HCT116 (cell line): ENCODE results near the gene BRD3OS.

Source experiments
- CEBPB ChIP-seq: IDR thresholded peaks from 2 replicates; pipeline ENCODE4 v1.6.1; 2012; ENCODE audit warnings: low read depth
- CTCF ChIP-seq, 3 experiments: fragments of 200-600 bp in 1 of 3; sonication (generic) in 1 of 3; IDR thresholded peaks in 2 of 3; conservative IDR thresholded peaks in 1 of 3; 2 replicates each; pipeline ENCODE4 v1.5.1; 2012 to 2017; ENCODE audit warnings: low read depth in 2 of 3, low read length in 2 of 3, antibody characterized with exemption in 1 of 3, borderline replicate concordance in 1 of 3, control low read depth in 1 of 3, mild to moderate bottlenecking in 1 of 3, mixed read lengths in 1 of 3, mixed run types in 1 of 3, moderate library complexity in 1 of 3; ENCODE audit not compliant: insufficient read depth in 1 of 3
- EZH2 ChIP-seq: fragments of 200-600 bp; sonication (generic); IDR thresholded peaks from 2 replicates; pipeline ENCODE4 v1.6.1; 2017; ENCODE audit warnings: antibody characterized with exemption, mixed run types
- POLR2A ChIP-seq: IDR thresholded peaks from 2 replicates; pipeline ENCODE4 v1.7.0; 2011; ENCODE audit warnings: borderline replicate concordance; ENCODE audit not compliant: insufficient read depth, insufficient read length; ENCODE audit errors: extremely low read depth
- POLR2AphosphoS5 ChIP-seq: IDR thresholded peaks from 2 replicates; pipeline ENCODE4 v1.6.1; 2011; ENCODE audit warnings: mild to moderate bottlenecking, low read depth, low read length, moderate library complexity
- SP1 ChIP-seq: IDR thresholded peaks from 2 replicates; pipeline ENCODE4 v1.6.1; 2012; ENCODE audit warnings: low read depth

- TF ChIP-seq CTCF (IDR thresholded peaks at IDR 0.05 in 2 of 3, conservative IDR thresholded peaks at IDR 0.05 in 1 of 3; ENCODE audit: borderline replicate concordance in 1 of 3, insufficient read depth in 1 of 3, low read depth in 2 of 3, low read length in 2 of 3) (no peak), POLR2AphosphoS5 (no peak), POLR2A (no peak), CEBPB (no peak), EZH2 (no peak), SP1 (no peak)
These were observed 36.5 kb downstream of the BRD3OS start for GRCh38 chr9:134061688-134062371.
